H1 (cell line): Measurements from ENCODE around the gene BOD1L2.

Experiments used
- ASH2L ChIP-seq: fragments of 200-600, 300-600 bp; sonication (generic); IDR thresholded peaks from one replicate; pipeline ENCODE4 v1.7.1; 2017; ENCODE audit warnings: low read length
- BACH1 ChIP-seq: IDR thresholded peaks from 2 replicates; pipeline ENCODE4 v1.6.1; 2012; ENCODE audit warnings: low read length, improper control_type of control experiment
- CBX5 ChIP-seq: fragments of 300-800, 300-1000 bp; sonication (generic); IDR thresholded peaks from 2 replicates; pipeline ENCODE4 v1.7.1; 2016; ENCODE audit warnings: antibody characterized with exemption, low read length, low read depth
- EP300 ChIP-seq, 2 experiments: IDR thresholded peaks; 1 replicate in 1 of 2; 2 replicates in 1 of 2; pipeline ENCODE4 v1.6.1; 2011 to 2012; ENCODE audit warnings: low read depth in 2 of 2, low read length in 2 of 2, mild to moderate bottlenecking in 2 of 2, borderline replicate concordance in 1 of 2, inconsistent platforms in 1 of 2, moderate library complexity in 1 of 2
- JUN ChIP-seq: IDR thresholded peaks from 2 replicates; pipeline ENCODE4 v1.6.1; 2011; ENCODE audit warnings: low read depth, mild to moderate bottlenecking, improper control_type of control experiment, low read length
- PHF8 ChIP-seq: fragments of 200-600 bp; sonication (generic); conservative IDR thresholded peaks from 2 replicates; pipeline ENCODE4 v1.7.1; 2012; ENCODE audit warnings: low read depth, mild to moderate bottlenecking, inconsistent platforms, low read length, moderate library complexity
- POLR2A ChIP-seq, 2 experiments: IDR thresholded peaks; 1 replicate in 1 of 2; 2 replicates in 1 of 2; pipeline ENCODE4 v1.6.1; 2011; ENCODE audit warnings: low read depth in 2 of 2, low read length in 2 of 2, mild to moderate bottlenecking in 2 of 2; ENCODE audit errors: control extremely low read depth in 1 of 2
- RAD21 ChIP-seq, 2 experiments: IDR thresholded peaks in 1 of 2; conservative IDR thresholded peaks in 1 of 2; 2 replicates each; pipeline ENCODE4 v1.6.1; 2011; ENCODE audit warnings: low read depth in 2 of 2, low read length in 2 of 2, improper control_type of control experiment in 1 of 2, inconsistent platforms in 1 of 2, mild to moderate bottlenecking in 1 of 2, moderate library complexity in 1 of 2
- RNF2 ChIP-seq: fragments of 200-900, 300-1000 bp; sonication (generic); IDR thresholded peaks from 2 replicates; pipeline ENCODE4 v1.7.1; 2016; ENCODE audit warnings: borderline replicate concordance, low read depth, mild to moderate bottlenecking, antibody characterized with exemption, low read length; ENCODE audit not compliant: poor library complexity, severe bottlenecking; ENCODE audit errors: missing control alignments
- SUZ12 ChIP-seq: fragments of 200-600 bp; sonication (generic); IDR thresholded peaks from 2 replicates; pipeline ENCODE4 v1.6.1; 2012; ENCODE audit warnings: mild to moderate bottlenecking, inconsistent platforms, low read length, moderate library complexity, mixed read lengths
- YY1 ChIP-seq: IDR thresholded peaks from 2 replicates; pipeline ENCODE4 v1.6.1; 2011; ENCODE audit warnings: low read depth, mild to moderate bottlenecking, low read length
- ZNF274 ChIP-seq: IDR thresholded peaks from 2 replicates; pipeline ENCODE4 v1.7.0; 2012; ENCODE audit warnings: low read length, borderline replicate concordance; ENCODE audit errors: extremely low read depth
- TF ChIP-seq, protein P1 (sequence below), 3 experiments: IDR thresholded peaks; 1 replicate in 2 of 3; 2 replicates in 1 of 3; pipeline versions ENCODE4 v1.5.1 to v1.6.1; 2011; ENCODE audit warnings: low read length in 3 of 3, mild to moderate bottlenecking in 3 of 3, inconsistent platforms in 2 of 3, low read depth in 1 of 3, moderate library complexity in 1 of 3; ENCODE audit not compliant: insufficient read depth in 1 of 3; ENCODE audit errors: control extremely low read depth in 1 of 3
- TF ChIP-seq, protein P2 (sequence below): IDR thresholded peaks from 2 replicates; pipeline ENCODE4 v1.6.1; 2012; ENCODE audit warnings: inconsistent platforms

DNA sequence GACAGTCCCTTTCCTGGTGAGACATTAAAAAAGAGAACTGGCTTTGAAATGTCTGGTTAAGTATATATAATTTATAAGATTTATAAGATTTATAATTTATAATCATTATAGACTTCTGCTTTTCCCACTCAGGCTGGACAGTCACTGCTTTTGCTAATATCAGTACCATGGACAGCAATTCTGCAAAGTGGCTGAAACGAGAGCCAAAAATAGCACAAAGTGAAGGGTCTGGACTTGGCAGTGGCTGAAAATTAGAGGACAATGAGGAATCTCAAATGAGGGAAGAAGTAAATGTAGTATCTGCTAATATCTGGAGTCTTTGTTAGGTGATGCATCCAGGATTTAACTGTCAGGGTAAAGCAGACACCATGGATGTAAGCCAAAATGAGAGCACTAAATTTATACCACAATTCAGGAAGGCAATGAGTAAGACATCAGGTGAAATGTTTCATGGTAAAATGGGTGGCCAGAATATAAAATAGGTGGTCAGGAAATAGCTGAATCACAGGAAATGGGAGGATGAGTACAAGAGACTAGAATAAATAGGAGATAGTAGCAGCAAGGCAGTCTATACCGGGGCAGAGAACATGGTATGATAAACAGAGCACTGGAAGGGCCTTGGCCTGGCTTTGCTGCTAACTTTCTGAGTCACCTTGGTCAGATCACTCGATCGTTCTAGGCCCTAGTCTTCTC is 39.6 kb upstream of the BOD1L2 start:
- TF ChIP-seq ASH2L = no peak
- no peak for TF ChIP-seq RAD21 (IDR thresholded peaks at IDR 0.05 in 1 of 2, conservative IDR thresholded peaks at IDR 0.05 in 1 of 2; ENCODE audit: low read depth in 2 of 2, low read length in 2 of 2)
- TF ChIP-seq, protein P1, sequence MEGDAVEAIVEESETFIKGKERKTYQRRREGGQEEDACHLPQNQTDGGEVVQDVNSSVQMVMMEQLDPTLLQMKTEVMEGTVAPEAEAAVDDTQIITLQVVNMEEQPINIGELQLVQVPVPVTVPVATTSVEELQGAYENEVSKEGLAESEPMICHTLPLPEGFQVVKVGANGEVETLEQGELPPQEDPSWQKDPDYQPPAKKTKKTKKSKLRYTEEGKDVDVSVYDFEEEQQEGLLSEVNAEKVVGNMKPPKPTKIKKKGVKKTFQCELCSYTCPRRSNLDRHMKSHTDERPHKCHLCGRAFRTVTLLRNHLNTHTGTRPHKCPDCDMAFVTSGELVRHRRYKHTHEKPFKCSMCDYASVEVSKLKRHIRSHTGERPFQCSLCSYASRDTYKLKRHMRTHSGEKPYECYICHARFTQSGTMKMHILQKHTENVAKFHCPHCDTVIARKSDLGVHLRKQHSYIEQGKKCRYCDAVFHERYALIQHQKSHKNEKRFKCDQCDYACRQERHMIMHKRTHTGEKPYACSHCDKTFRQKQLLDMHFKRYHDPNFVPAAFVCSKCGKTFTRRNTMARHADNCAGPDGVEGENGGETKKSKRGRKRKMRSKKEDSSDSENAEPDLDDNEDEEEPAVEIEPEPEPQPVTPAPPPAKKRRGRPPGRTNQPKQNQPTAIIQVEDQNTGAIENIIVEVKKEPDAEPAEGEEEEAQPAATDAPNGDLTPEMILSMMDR (IDR thresholded peaks at IDR 0.05; ENCODE audit: control extremely low read depth in 1 of 3, insufficient read depth in 1 of 3, low read depth in 1 of 3, low read length in 3 of 3) = no peak
- no peak for TF ChIP-seq POLR2A (IDR thresholded peaks at IDR 0.05; ENCODE audit: control extremely low read depth in 1 of 2, low read depth in 2 of 2, low read length in 2 of 2)
- no peak for TF ChIP-seq ZNF274
- no peak for TF ChIP-seq CBX5
- TF ChIP-seq EP300 (IDR thresholded peaks at IDR 0.05; ENCODE audit: borderline replicate concordance in 1 of 2, low read depth in 2 of 2, low read length in 2 of 2) = no peak
- no peak for TF ChIP-seq PHF8
- TF ChIP-seq, protein P2, sequence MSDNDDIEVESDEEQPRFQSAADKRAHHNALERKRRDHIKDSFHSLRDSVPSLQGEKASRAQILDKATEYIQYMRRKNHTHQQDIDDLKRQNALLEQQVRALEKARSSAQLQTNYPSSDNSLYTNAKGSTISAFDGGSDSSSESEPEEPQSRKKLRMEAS = no peak
- no peak for TF ChIP-seq BACH1
- no peak for TF ChIP-seq YY1
- TF ChIP-seq SUZ12 = no peak
- no peak for TF ChIP-seq RNF2
- TF ChIP-seq JUN = no peak
